Neural cell (in vitro differentiated cells): ENCODE results near the gene ZBTB2. TPM values are rescaled to one million over a fixed set of nuclear protein-coding genes. Genes with fewer than 3 reads are reported as not detected.

Experiments
- H2AFZ ChIP-seq: fragments of 200-600, 300-800 bp; sonication (generic), shearing (Covaris generic); 2 replicates; pipeline ENCODE4 v1.6.0; 2014; ENCODE audit warnings: low read depth, mild to moderate bottlenecking, antibody characterized with exemption, low read length, moderate library complexity
- H3F3A ChIP-seq: fragments of 200-600 bp; shearing (Covaris generic); 2 replicates; pipeline ENCODE4 v1.6.1; 2016; ENCODE audit warnings: mild to moderate bottlenecking, moderate library complexity, mixed read lengths, antibody characterized with exemption, low read length; ENCODE audit not compliant: insufficient read depth, poor library complexity, severe bottlenecking
- H3K27ac ChIP-seq: fragments of 200-600, 300-800 bp; sonication (generic), shearing (Covaris generic); 2 replicates; pipeline ENCODE4 v1.5.1; 2014; ENCODE audit warnings: mild to moderate bottlenecking, low read length, moderate library complexity
- H3K27me3 ChIP-seq: fragments of 300-800, 200-600 bp; sonication (generic), shearing (Covaris generic); 2 replicates; pipeline ENCODE4 v1.6.0; 2014; ENCODE audit warnings: mild to moderate bottlenecking, low read depth, low read length, moderate library complexity; ENCODE audit not compliant: insufficient read depth
- H3K36me3 ChIP-seq: fragments of 300-800, 200-600 bp; sonication (generic), shearing (Covaris generic); 2 replicates; pipeline ENCODE4 v1.5.1; 2014; ENCODE audit warnings: mild to moderate bottlenecking, antibody characterized with exemption, low read length, moderate library complexity; ENCODE audit not compliant: insufficient read depth
- H3K4me2 ChIP-seq: fragments of 300-800, 200-600 bp; sonication (generic), shearing (Covaris generic); 2 replicates; pipeline ENCODE4 v1.6.0; 2014; ENCODE audit warnings: mild to moderate bottlenecking, low read length
- H3K4me3 ChIP-seq: fragments of 300-800, 200-600 bp; sonication (generic), shearing (Covaris generic); 2 replicates; pipeline ENCODE4 v1.5.1; 2014; ENCODE audit warnings: mild to moderate bottlenecking, low read length, moderate library complexity
- H3K79me2 ChIP-seq: fragments of 200-600 bp; shearing (Covaris generic); replicated peaks from 2 replicates; pipeline ENCODE4 v1.6.0; 2014; ENCODE audit warnings: mild to moderate bottlenecking, low read length, moderate library complexity; ENCODE audit not compliant: insufficient read depth
- H3K9ac ChIP-seq: fragments of 300-800, 200-600 bp; sonication (generic), shearing (Covaris generic); 2 replicates; pipeline ENCODE4 v1.6.1; 2016; ENCODE audit warnings: mild to moderate bottlenecking, low read length, mixed read lengths
- H3K9me2 ChIP-seq: fragments of 200-600 bp; shearing (Covaris generic); 2 replicates; pipeline ENCODE4 v1.6.1; 2016; ENCODE audit warnings: mild to moderate bottlenecking, low read length, mixed read lengths; ENCODE audit not compliant: insufficient read depth
- H3K9me3 ChIP-seq: fragments of 200-600, 300-800 bp; sonication (generic), shearing (Covaris generic); 2 replicates; pipeline ENCODE4 v1.6.1; 2016; ENCODE audit warnings: mild to moderate bottlenecking, mixed run types, low read length, moderate library complexity, mixed read lengths
- H4K20me1 ChIP-seq: fragments of 200-600 bp; shearing (Covaris generic); 2 replicates; pipeline ENCODE4 v1.6.1; 2016; ENCODE audit warnings: mild to moderate bottlenecking, mixed run types; ENCODE audit not compliant: insufficient read depth
- CTCF ChIP-seq: fragments of 450-650 bp; IDR thresholded peaks from 2 replicates; pipeline ENCODE4 v1.5.1; 2014; ENCODE audit warnings: antibody characterized with exemption, mild to moderate bottlenecking, moderate library complexity; ENCODE audit not compliant: poor library complexity, severe bottlenecking
- EP300 ChIP-seq: fragments of 450-650 bp; conservative IDR thresholded peaks from 2 replicates; pipeline ENCODE4 v1.6.1; 2014; ENCODE audit warnings: antibody characterized with exemption, mild to moderate bottlenecking, moderate library complexity; ENCODE audit not compliant: poor library complexity, severe bottlenecking
- EZH2 ChIP-seq: fragments of 200-600, 300-800 bp; shearing (Covaris generic), sonication (generic); IDR thresholded peaks from 2 replicates; pipeline ENCODE4 v1.6.1; 2014; ENCODE audit warnings: antibody characterized with exemption, low read length, borderline replicate concordance, mild to moderate bottlenecking; ENCODE audit not compliant: insufficient read depth, poor library complexity, severe bottlenecking
- RAD21 ChIP-seq: fragments of 450-650 bp; conservative IDR thresholded peaks from 2 replicates; pipeline ENCODE4 v1.6.1; 2014; ENCODE audit warnings: antibody characterized with exemption, mild to moderate bottlenecking, moderate library complexity
- REST ChIP-seq: IDR thresholded peaks from 2 replicates; pipeline ENCODE4 v1.6.1; 2012; ENCODE audit warnings: borderline replicate concordance
- SMC3 ChIP-seq: fragments of 450-650 bp; conservative IDR thresholded peaks from 2 replicates; pipeline ENCODE4 v1.6.1; 2014; ENCODE audit warnings: antibody characterized with exemption, mild to moderate bottlenecking, moderate library complexity; ENCODE audit not compliant: poor library complexity
- TAF1 ChIP-seq: IDR thresholded peaks from 2 replicates; pipeline ENCODE4 v1.6.1; 2012; ENCODE audit warnings: low read depth
- polyA plus RNA-seq: library from polyadenylated mRNA; depleted of rRNA; stranded (reverse); fragments of >200 nt; gene quantifications from 2 replicates; pipeline ENCODE4 v1.2.3, GENCODE V29; 2014

Gene ZBTB2
- polyA plus RNA-seq, 1 donor from 2014 or later: 10.3 TPM

GRCh38 chr6:151330130-151330696 is 61.1 kb downstream of the ZBTB2 start:
- H3F3A ChIP-seq: no peaks in the 10 kb centered on the region
- H2AFZ ChIP-seq: no peak overlapping the region
- no peak for TF ChIP-seq REST
- H3K36me3 ChIP-seq: no peaks in the 10 kb centered on the region
- H3K27me3 ChIP-seq: peaks cover 2% of the 10 kb centered on the region
- no peak overlapping the region for H3K9ac ChIP-seq
- no peak overlapping the region for H3K4me2 ChIP-seq
- H3K9me2 ChIP-seq: no peaks in the 10 kb centered on the region
- no peaks in the 10 kb centered on the region for H3K9me3 ChIP-seq
- H4K20me1 ChIP-seq: no peaks in the 10 kb centered on the region
- no peak overlapping the region for H3K4me3 ChIP-seq
- no peaks in the 10 kb centered on the region for H3K79me2 ChIP-seq
- H3K27ac ChIP-seq: no peak overlapping the region

- no peak overlapping the region for H2AFZ ChIP-seq
- H3K4me3 ChIP-seq: no peak overlapping the region
- no peaks in the 10 kb centered on the region for H3K9me3 ChIP-seq
- H3K9ac ChIP-seq: no peak overlapping the region
- H4K20me1 ChIP-seq: no peaks in the 10 kb centered on the region
- no peaks in the 10 kb centered on the region for H3K9me2 ChIP-seq
- peaks cover 3% of the 10 kb centered on the region for H3K27me3 ChIP-seq
- TF ChIP-seq SMC3 (no peak), EP300 (no peak), TAF1 (no peak), RAD21 (no peak), CTCF (no peak), REST (no peak), EZH2 (no peak)
- no peaks in the 10 kb centered on the region for H3K79me2 ChIP-seq
- no peak overlapping the region for H3K4me2 ChIP-seq
- no peaks in the 10 kb centered on the region for H3K36me3 ChIP-seq
- H3F3A ChIP-seq: no peaks in the 10 kb centered on the region
- no peak overlapping the region for H3K27ac ChIP-seq
Observed at GRCh38 chr6:151327101-151327500, 64.3 kb downstream of the ZBTB2 start.
